A673 (cell line): ENCODE results near the gene UST.

Experiments used
- CTCF ChIP-seq: fragments of 300-800, 200-600 bp; sonication (generic); conservative IDR thresholded peaks from 2 replicates; pipeline ENCODE4 v1.5.1; 2017; ENCODE audit warnings: low read depth, mild to moderate bottlenecking, antibody characterized with exemption, low read length, moderate library complexity, mixed read lengths
- EZH2 ChIP-seq: fragments of 200-600 bp; sonication (generic); IDR thresholded peaks from 2 replicates; pipeline ENCODE4 v1.6.1; 2017; ENCODE audit warnings: borderline replicate concordance, low read depth, mild to moderate bottlenecking, mixed read lengths, antibody characterized with exemption, low read length; ENCODE audit not compliant: poor library complexity, severe bottlenecking

GRCh38 chr6:148989585-148989984 is 242.8 kb downstream of the UST start:
- TF ChIP-seq CTCF: no peak
- TF ChIP-seq EZH2: no peak
